DOHH2 (cell line): Measurements from ENCODE around the gene COPS4.
A peak's percentile ranks its signal among the peaks of the same experiment; 100 is the strongest.

Experiments
- H3F3A ChIP-seq: fragments of 200-600 bp; sonication (generic), shearing (Covaris generic); 2 replicates; pipeline ENCODE4 v1.6.0; 2016; ENCODE audit warnings: antibody characterized with exemption, mild to moderate bottlenecking; ENCODE audit not compliant: control insufficient read depth, insufficient read depth
- H3K27ac ChIP-seq: fragments of 200-600 bp; sonication (generic); 2 replicates; pipeline ENCODE4 v1.5.1; 2014; ENCODE audit warnings: low read depth, mild to moderate bottlenecking, low read length, moderate library complexity
- H3K27me3 ChIP-seq: fragments of 200-600 bp; sonication (generic); 2 replicates; pipeline ENCODE4 v1.6.1; 2014; ENCODE audit warnings: mild to moderate bottlenecking, low read length, mixed read lengths; ENCODE audit not compliant: control insufficient read depth
- H3K36me3 ChIP-seq: fragments of 200-600 bp; sonication (generic); 2 replicates; pipeline ENCODE4 v1.6.1; 2014; ENCODE audit warnings: mild to moderate bottlenecking, low read length, moderate library complexity, mixed read lengths; ENCODE audit not compliant: control insufficient read depth
- H3K4me1 ChIP-seq: fragments of 200-600 bp; sonication (generic); 2 replicates; pipeline ENCODE4 v1.6.1; 2014; ENCODE audit warnings: mild to moderate bottlenecking, low read length, mixed read lengths; ENCODE audit not compliant: control insufficient read depth
- H3K4me2 ChIP-seq: fragments of 200-600 bp; sonication (generic); 2 replicates; pipeline ENCODE4 v1.6.0; 2014; ENCODE audit warnings: mild to moderate bottlenecking, low read length, moderate library complexity
- H3K4me3 ChIP-seq: fragments of 200-600 bp; sonication (generic); 2 replicates; pipeline ENCODE4 v1.5.1; 2014; ENCODE audit warnings: mild to moderate bottlenecking, low read length, mixed read lengths
- H3K79me2 ChIP-seq: fragments of 200-600 bp; sonication (generic); 2 replicates; pipeline ENCODE4 v1.6.1; 2014; ENCODE audit warnings: mild to moderate bottlenecking, low read length, mixed read lengths; ENCODE audit not compliant: control insufficient read depth
- H3K9me2 ChIP-seq: fragments of 200-600 bp; sonication (generic); replicated peaks from 2 replicates; pipeline ENCODE4 v1.6.1; 2014; ENCODE audit warnings: mild to moderate bottlenecking, low read length, mixed read lengths; ENCODE audit not compliant: control insufficient read depth
- H3K9me3 ChIP-seq: fragments of 200-600 bp; sonication (generic); 2 replicates; pipeline ENCODE4 v1.6.1; 2014; ENCODE audit warnings: antibody characterized with exemption, low read length, mixed read lengths; ENCODE audit not compliant: control insufficient read depth, insufficient read depth
- H4K20me1 ChIP-seq: fragments of 200-600 bp; sonication (generic); 2 replicates; pipeline ENCODE4 v1.6.0; 2014; ENCODE audit warnings: low read depth, mild to moderate bottlenecking, antibody characterized with exemption, low read length, moderate library complexity; ENCODE audit not compliant: control insufficient read depth, insufficient read depth
- CTCF ChIP-seq: fragments of 200-600 bp; sonication (generic); IDR thresholded peaks from one replicate; pipeline ENCODE4 v1.5.1; 2014; ENCODE audit warnings: antibody characterized with exemption, mild to moderate bottlenecking, low read depth, low read length; ENCODE audit not compliant: poor library complexity, severe bottlenecking
- EZH2phosphoT487 ChIP-seq: fragments of 200-600 bp; sonication (generic); IDR thresholded peaks from 2 replicates; pipeline ENCODE4 v1.6.1; 2017; ENCODE audit warnings: borderline replicate concordance, mild to moderate bottlenecking, antibody characterized with exemption, low read length, moderate library complexity, mixed read lengths

Gene COPS4

GRCh38 chr4:83108101-83108861, 73.3 kb downstream of the COPS4 start:
- H3K27ac ChIP-seq: no peak overlapping the region
- TF ChIP-seq EZH2phosphoT487 (no peak), CTCF (no peak)
- H3K9me2 ChIP-seq: no peaks in the 10 kb centered on the region
- H3K9me3 ChIP-seq: no peaks in the 10 kb centered on the region
- H3K36me3 ChIP-seq: no peaks in the 10 kb centered on the region
- peaks cover 34% of the 10 kb centered on the region for H3K4me1 ChIP-seq
- peaks cover 13% of the 10 kb centered on the region for H3K27me3 ChIP-seq
- no peak overlapping the region for H3K4me3 ChIP-seq
- peaks cover 11% of the 10 kb centered on the region for H3F3A ChIP-seq
- no peaks in the 10 kb centered on the region for H3K79me2 ChIP-seq
- no peaks in the 10 kb centered on the region for H4K20me1 ChIP-seq
- H3K4me2 ChIP-seq: no peak overlapping the region

DNA sequence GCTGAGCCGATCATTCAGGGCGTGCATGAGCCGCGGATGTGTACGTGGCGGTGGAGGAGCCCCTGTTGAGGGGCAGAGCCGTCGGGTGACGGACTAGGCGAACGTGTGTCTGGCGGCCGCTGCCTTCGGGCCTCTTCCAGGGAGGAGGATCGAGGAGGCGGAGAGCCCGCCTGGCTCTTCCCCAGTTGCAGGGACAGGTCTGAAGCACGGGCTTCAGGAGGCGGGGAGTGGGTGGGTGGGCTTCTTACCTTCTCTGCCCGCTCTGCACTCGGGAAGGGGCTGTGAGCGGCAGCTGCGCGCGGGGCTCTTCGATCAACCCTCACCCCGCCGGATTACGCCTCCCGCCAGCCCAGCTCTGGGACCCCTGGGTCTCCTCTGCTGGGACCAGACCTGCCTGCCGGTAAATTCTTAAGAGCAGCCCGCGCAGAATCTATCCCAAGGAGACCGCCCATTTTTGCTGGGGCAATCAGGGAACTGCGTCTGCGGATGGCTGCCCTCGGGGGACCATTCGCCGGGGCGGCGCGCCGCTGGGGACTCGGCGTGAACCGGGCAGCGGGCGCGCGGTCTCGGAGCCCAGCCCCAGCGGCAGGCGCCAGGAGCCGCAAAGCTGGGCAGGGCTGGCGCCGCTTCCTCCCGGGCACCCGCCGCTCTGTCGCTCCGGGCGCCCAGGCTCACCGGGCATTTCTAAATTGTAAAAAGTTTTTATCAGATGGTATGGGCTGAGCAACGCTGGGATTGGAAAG, 74.7 kb downstream of the COPS4 start:
- Histone ChIP-seq H3K27ac (no peak overlapping the region), H3F3A (peaks cover 11% of the 10 kb centered on the region), H3K4me3 (peak overlapping the region; percentile 72), H3K79me2 (no peaks in the 10 kb centered on the region), H3K36me3 (no peaks in the 10 kb centered on the region), H3K4me1 (peaks cover 43% of the 10 kb centered on the region), H3K9me2 (no peaks in the 10 kb centered on the region), H3K27me3 (peaks cover 13% of the 10 kb centered on the region), H3K4me2 (peak overlapping the region; percentile 73), H4K20me1 (no peaks in the 10 kb centered on the region), H3K9me3 (no peaks in the 10 kb centered on the region)
- no peak for TF ChIP-seq CTCF
- TF ChIP-seq EZH2phosphoT487: no peak

DNA sequence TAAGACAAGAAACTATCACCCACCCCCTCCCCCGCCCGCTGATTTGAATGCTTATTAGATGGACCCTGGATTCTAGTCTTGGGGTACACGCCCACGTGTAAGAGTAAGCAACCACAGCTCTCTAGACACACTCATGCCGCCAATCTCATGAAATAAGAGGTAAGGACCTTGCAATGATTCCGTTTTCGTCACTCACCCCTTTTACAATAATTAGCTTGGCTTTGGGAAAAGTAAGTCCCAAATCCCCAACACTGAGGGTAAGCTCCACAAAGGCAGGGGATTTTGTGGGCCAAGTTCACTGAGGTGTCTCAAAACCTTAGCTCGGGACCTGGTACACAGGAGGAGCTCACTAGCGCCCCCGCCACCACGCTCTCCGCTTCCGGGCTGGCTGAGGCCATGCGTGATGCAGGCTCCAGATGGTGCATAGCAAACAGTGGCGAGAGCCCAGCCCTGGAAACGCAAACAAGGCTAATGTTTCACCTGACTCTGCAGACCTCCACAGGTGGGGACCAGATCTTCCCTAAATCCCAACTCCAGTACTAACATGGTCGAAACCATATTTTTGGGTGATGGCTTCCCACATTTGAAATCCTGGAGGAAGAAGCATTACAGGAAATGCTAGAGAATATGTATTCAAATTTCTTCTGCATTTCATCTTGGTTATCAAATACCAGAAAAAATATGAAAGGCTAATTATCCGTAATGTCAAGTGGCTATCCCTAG, 75.4 kb downstream of the COPS4 start:
- Histone ChIP-seq H3K4me1 (peaks cover 47% of the 10 kb centered on the region), H3K36me3 (no peaks in the 10 kb centered on the region), H3K9me2 (no peaks in the 10 kb centered on the region), H3K27ac (peak overlapping the region; percentile 41), H3K79me2 (no peaks in the 10 kb centered on the region), H4K20me1 (no peaks in the 10 kb centered on the region), H3K9me3 (no peaks in the 10 kb centered on the region), H3K4me3 (peak overlapping the region; percentile 72), H3F3A (peaks cover 11% of the 10 kb centered on the region), H3K27me3 (peaks cover 13% of the 10 kb centered on the region), H3K4me2 (peak overlapping the region; percentile 73)
- TF ChIP-seq EZH2phosphoT487 (no peak), CTCF (peak; percentile 91)
